Left kidney (tissue), 2 donors: Measurements from ENCODE around the gene NME3. TPM values are rescaled to one million over a fixed set of nuclear protein-coding genes. Genes with fewer than 3 reads are reported as not detected.

ENCODE experiments used
- DNase-seq: peaks from one replicate; pipeline ENCODE4 v3.0.0-alpha.2; 2013
- polyA plus RNA-seq: library from polyadenylated mRNA; unstranded; fragments of 120-200 nt; gene quantifications from one replicate; pipeline ENCODE4 v1.2.1, GENCODE V29; 2013; ENCODE audit not compliant: insufficient read length

Gene NME3
- polyA plus RNA-seq, 1 donor = 18.0 TPM

DNA sequence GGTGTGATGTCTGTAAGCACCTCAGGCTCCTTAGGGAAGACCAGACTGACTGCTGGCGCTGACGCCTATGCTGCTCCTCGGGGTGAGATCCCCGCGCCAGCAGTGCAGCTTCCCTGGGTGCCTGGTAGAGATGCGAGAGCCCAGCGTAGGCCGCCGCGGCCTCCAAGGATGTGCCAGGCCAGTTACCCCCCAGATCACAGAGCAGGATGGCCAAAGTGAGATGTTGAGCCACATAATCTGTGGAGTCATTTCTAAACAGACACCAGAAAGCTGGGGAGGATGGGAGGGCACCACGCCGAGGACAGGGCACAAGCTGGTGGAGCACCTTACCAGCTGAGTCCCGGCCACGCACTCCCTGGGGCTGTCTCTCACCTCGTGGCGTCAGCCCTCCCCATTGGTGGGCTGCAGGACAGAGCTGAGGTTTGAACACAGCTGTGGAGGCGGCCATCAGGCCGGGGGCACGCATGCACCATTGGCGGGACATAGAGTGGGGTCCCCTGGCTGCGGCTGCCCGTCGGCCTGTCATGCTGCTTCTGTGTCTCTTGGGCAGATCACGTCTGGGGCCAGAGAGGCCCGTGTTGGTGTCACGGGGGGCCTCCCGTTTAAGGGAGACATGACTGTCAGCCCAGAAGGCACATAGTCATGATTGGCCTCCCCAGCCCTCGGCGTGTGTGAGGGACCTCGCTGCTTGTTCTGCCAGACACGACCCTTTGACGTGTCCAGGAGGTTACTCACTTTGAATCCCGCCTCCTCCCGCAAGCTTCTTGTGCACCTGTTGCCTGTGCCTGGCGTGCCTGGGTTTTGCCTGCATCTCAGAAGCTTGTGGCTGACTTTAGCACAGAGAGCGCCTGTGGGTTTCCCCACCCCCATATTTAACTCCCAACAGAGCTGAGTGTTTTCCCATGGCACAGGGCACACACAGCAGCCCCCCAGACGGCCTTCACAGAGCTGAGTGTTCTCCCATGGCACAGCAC lies 43.4 kb downstream of the NME3 start:
- DNase-seq = no peak

- no peak for DNase-seq
Observed at GRCh38 chr16:1726661-1727502, 44.5 kb downstream of the NME3 start.

- no peak for DNase-seq
Observed at GRCh38 chr16:1724491-1724890, 46.9 kb downstream of the NME3 start.

GRCh38 chr16:1723450-1724147 lies 47.7 kb downstream of the NME3 start:
- peak; percentile 7 for DNase-seq

- no peak for DNase-seq
Observed at GRCh38 chr16:1721372-1721771, 50.0 kb downstream of the NME3 start.

Other genes with a start within 250 kb of the NME3 start
- 15.7 TPM for gene TMEM204, start 237.9 kb downstream of the NME3 start, polyA plus RNA-seq
- 43.9 TPM for gene IFT140, start 159.5 kb downstream of the NME3 start, polyA plus RNA-seq
- 27.3 TPM for gene CRAMP1, start 159.2 kb downstream of the NME3 start, polyA plus RNA-seq
- 82.0 TPM for gene JPT2, start 93.3 kb downstream of the NME3 start, polyA plus RNA-seq
- gene MAPK8IP3, start 65.3 kb downstream of the NME3 start, polyA plus RNA-seq = 68.6 TPM
- gene EME2, start 1.3 kb upstream of the NME3 start, polyA plus RNA-seq = 10.7 TPM
- 53.8 TPM for gene MRPS34, start 1.6 kb upstream of the NME3 start, polyA plus RNA-seq
- 32.8 TPM for gene SPSB3, start 11.0 kb upstream of the NME3 start, polyA plus RNA-seq
- 33.6 TPM for gene NUBP2, start 11.4 kb upstream of the NME3 start, polyA plus RNA-seq
- 1.6 TPM for gene IGFALS, start 22.2 kb upstream of the NME3 start, polyA plus RNA-seq
- gene HAGH, start 55.3 kb upstream of the NME3 start, polyA plus RNA-seq = 33.9 TPM
- gene FAHD1, start 55.7 kb upstream of the NME3 start, polyA plus RNA-seq = 35.5 TPM
- 3.2 TPM for gene MEIOB, start 100.6 kb upstream of the NME3 start, polyA plus RNA-seq
- gene HS3ST6, start 146.9 kb upstream of the NME3 start, polyA plus RNA-seq = 0.15 TPM
- 55.9 TPM for gene MSRB1, start 171.7 kb upstream of the NME3 start, polyA plus RNA-seq
- gene RPL3L, start 183.1 kb upstream of the NME3 start, polyA plus RNA-seq = 0.18 TPM
- 116 TPM for gene NDUFB10, start 188.0 kb upstream of the NME3 start, polyA plus RNA-seq
- 1,628 TPM for gene RPS2, start 193.3 kb upstream of the NME3 start, polyA plus RNA-seq
- not detected for gene RNF151, start 195.3 kb upstream of the NME3 start, polyA plus RNA-seq
- 30.3 TPM for gene TBL3, start 200.5 kb upstream of the NME3 start, polyA plus RNA-seq
- gene NOXO1, start 209.9 kb upstream of the NME3 start, polyA plus RNA-seq = 0.78 TPM
- 23.1 TPM for gene GFER, start 212.7 kb upstream of the NME3 start, polyA plus RNA-seq
- 1.5 TPM for gene SYNGR3, start 218.4 kb upstream of the NME3 start, polyA plus RNA-seq
- gene ZNF598, start 238.3 kb upstream of the NME3 start, polyA plus RNA-seq = 15.8 TPM
- 3.8 TPM for gene NPW, start 248.2 kb upstream of the NME3 start, polyA plus RNA-seq